H1 (cell line): ENCODE results near the gene CTF1. TPM values are rescaled to one million over a fixed set of nuclear protein-coding genes. Genes with fewer than 3 reads are reported as not detected.

Experiments
- CTCF ChIA-PET: fragments of 300-600 bp; sonication (Branson Sonifier 250); formaldehyde crosslinking; loops from one replicate; lab custom pipeline; 2021; ENCODE audit not compliant: partially characterized antibody; lab: Charles Lee
- POLR2A ChIA-PET: fragments of 300-600 bp; sonication (Branson Sonifier 250); formaldehyde crosslinking; loops from one replicate; lab custom pipeline; 2021; ENCODE audit warnings: inconsistent platforms; ENCODE audit not compliant: partially characterized antibody; lab: Charles Lee
- DNase-seq, 2 experiments: peaks; one replicate each; pipeline versions ENCODE4 v3.0.0 to v3.0.0-alpha.2; 2010 to 2022; ENCODE audit warnings: low spot score in 2 of 2, low read depth in 1 of 2, mixed read lengths in 1 of 2
- FAIRE-seq: peaks from 2 replicates; lab custom pipeline; 2011; peaks lifted over from hg19 to GRCh38; lab: Jason Lieb, UNC
- H2AFZ ChIP-seq: 2 replicates; pipeline ENCODE4 v1.8.1; 2012; ENCODE audit warnings: low read length, inconsistent platforms
- H2AK5ac ChIP-seq: 2 replicates; pipeline ENCODE4 v1.6.1; 2013; ENCODE audit warnings: low read depth, low read length
- H2BK120ac ChIP-seq: replicated peaks from 2 replicates; pipeline ENCODE3; 2013; ENCODE audit warnings: low read depth, low read length, inconsistent platforms
- H2BK12ac ChIP-seq: 2 replicates; pipeline ENCODE4 v1.6.1; 2013; ENCODE audit warnings: low read depth, low read length
- H2BK15ac ChIP-seq: 2 replicates; pipeline ENCODE4 v1.6.1; 2013; ENCODE audit warnings: low read length
- H2BK20ac ChIP-seq: 2 replicates; pipeline ENCODE4 v1.6.1; 2013; ENCODE audit warnings: low read length
- H2BK5ac ChIP-seq: 2 replicates; pipeline ENCODE4 v1.6.1; 2013; ENCODE audit warnings: low read depth, low read length
- H3K14ac ChIP-seq: 2 replicates; pipeline ENCODE4 v1.6.1; 2013; ENCODE audit warnings: inconsistent platforms; ENCODE audit not compliant: insufficient read length
- H3K18ac ChIP-seq: 2 replicates; pipeline ENCODE4 v1.6.1; 2013; ENCODE audit warnings: low read length; ENCODE audit errors: extremely low read depth
- H3K23ac ChIP-seq: 2 replicates; pipeline ENCODE4 v1.6.1; 2013; ENCODE audit warnings: inconsistent platforms; ENCODE audit not compliant: insufficient read length
- H3K23me2 ChIP-seq: 2 replicates; pipeline ENCODE4 v1.6.1; 2013; ENCODE audit warnings: low read depth, low read length
- H3K27ac ChIP-seq: 2 replicates; pipeline ENCODE4 v1.6.1; 2011; ENCODE audit warnings: low read depth, low read length, inconsistent platforms
- H3K27me3 ChIP-seq, 4 experiments: replicated peaks in 1 of 4; 1 replicate in 1 of 4; 2 replicates in 3 of 4; pipeline versions ENCODE4 v1.6.1 to v1.8.1; 2011 to 2013; ENCODE audit warnings: low read length in 3 of 4, mild to moderate bottlenecking in 3 of 4, inconsistent platforms in 2 of 4, mixed read lengths in 2 of 4, moderate library complexity in 1 of 4; ENCODE audit not compliant: control insufficient read depth in 3 of 4, insufficient read depth in 3 of 4; ENCODE audit errors: extremely low read depth in 1 of 4
- H3K36me3 ChIP-seq, 4 experiments: 2 replicates each; pipeline versions ENCODE4 v1.6.1 to v1.8.1; 2011 to 2013; ENCODE audit warnings: mild to moderate bottlenecking in 4 of 4, low read length in 3 of 4, moderate library complexity in 2 of 4, control low read depth in 1 of 4, inconsistent platforms in 1 of 4; ENCODE audit not compliant: insufficient read depth in 4 of 4, control insufficient read depth in 2 of 4
- H3K4ac ChIP-seq: replicated peaks from 2 replicates; pipeline ENCODE3; 2013; ENCODE audit warnings: low read length, low read depth, mixed read lengths, inconsistent platforms; ENCODE audit not compliant: insufficient read length
- H3K4me1 ChIP-seq, 4 experiments: replicated peaks in 1 of 4; 1 replicate in 1 of 4; 2 replicates in 3 of 4; pipeline versions ENCODE4 v1.6.1 to v1.8.1; 2011 to 2013; ENCODE audit warnings: low read length in 3 of 4, inconsistent platforms in 2 of 4, mixed read lengths in 1 of 4; ENCODE audit not compliant: insufficient read depth in 4 of 4, control insufficient read depth in 3 of 4
- H3K4me2 ChIP-seq, 2 experiments: 2 replicates each; pipeline versions ENCODE4 v1.6.1 to v1.8.1; 2011 to 2013; ENCODE audit warnings: low read depth in 2 of 2, low read length in 2 of 2, control low read depth in 1 of 2, inconsistent platforms in 1 of 2, mild to moderate bottlenecking in 1 of 2; ENCODE audit not compliant: insufficient read depth in 1 of 2
- H3K4me3 ChIP-seq, 4 experiments: fragments of 200-600, 300-600 bp in 1 of 4; sonication (generic), shearing (Covaris generic), sonication (Bioruptor Twin) in 1 of 4; 2 replicates each; pipeline versions ENCODE4 v1.5.1 to v1.8.1; 2011 to 2016; ENCODE audit warnings: low read length in 4 of 4, low read depth in 3 of 4, control low read depth in 2 of 4, inconsistent platforms in 2 of 4, mild to moderate bottlenecking in 2 of 4, mixed read lengths in 1 of 4, moderate library complexity in 1 of 4; ENCODE audit not compliant: insufficient read depth in 2 of 4; ENCODE audit errors: extremely low read depth in 1 of 4
- H3K56ac ChIP-seq: replicated peaks from 2 replicates; pipeline ENCODE3; 2013; ENCODE audit warnings: low read depth, mild to moderate bottlenecking, mixed read lengths, low read length, inconsistent platforms; ENCODE audit not compliant: insufficient read length
- H3K79me1 ChIP-seq: 2 replicates; pipeline ENCODE4 v1.6.1; 2013; ENCODE audit warnings: low read depth, low read length, control low read depth
- H3K79me2 ChIP-seq, 2 experiments: 2 replicates each; pipeline versions ENCODE4 v1.6.1 to v1.8.1; 2012 to 2013; ENCODE audit warnings: low read length in 2 of 2, mild to moderate bottlenecking in 2 of 2, inconsistent platforms in 1 of 2; ENCODE audit not compliant: insufficient read depth in 2 of 2, control insufficient read depth in 1 of 2
- H3K9ac ChIP-seq, 4 experiments: replicated peaks in 1 of 4; 1 replicate in 1 of 4; 2 replicates in 3 of 4; pipeline versions ENCODE4 v1.6.1 to v1.8.1; 2011 to 2013; ENCODE audit warnings: low read depth in 3 of 4, low read length in 3 of 4, control low read depth in 2 of 4, mild to moderate bottlenecking in 2 of 4, moderate library complexity in 2 of 4, inconsistent platforms in 1 of 4; ENCODE audit errors: extremely low read depth in 1 of 4
- H3K9me3 ChIP-seq, 2 experiments: 2 replicates each; pipeline versions ENCODE4 v1.6.1 to v1.8.1; 2012 to 2013; ENCODE audit warnings: mild to moderate bottlenecking in 2 of 2, moderate library complexity in 2 of 2, control low read depth in 1 of 2, inconsistent platforms in 1 of 2, low read depth in 1 of 2, low read length in 1 of 2, mixed read lengths in 1 of 2; ENCODE audit not compliant: insufficient read depth in 2 of 2
- H4K20me1 ChIP-seq, 2 experiments: replicated peaks in 1 of 2; 2 replicates each; pipeline versions ENCODE3 to v1.8.1; 2011 to 2013; ENCODE audit warnings: inconsistent platforms in 2 of 2, low read length in 2 of 2, mild to moderate bottlenecking in 1 of 2; ENCODE audit not compliant: insufficient read depth in 2 of 2, control insufficient read depth in 1 of 2
- H4K5ac ChIP-seq: 2 replicates; pipeline ENCODE4 v1.6.1; 2013; ENCODE audit warnings: low read length, low read depth, mixed read lengths, inconsistent platforms; ENCODE audit not compliant: insufficient read length
- H4K8ac ChIP-seq: 2 replicates; pipeline ENCODE4 v1.8.0; 2013; ENCODE audit warnings: mild to moderate bottlenecking, moderate library complexity, low read length, inconsistent platforms; ENCODE audit not compliant: insufficient read depth; ENCODE audit errors: extremely low read depth
- H4K91ac ChIP-seq: replicated peaks from 2 replicates; pipeline ENCODE3; 2013; ENCODE audit warnings: low read length, mixed read lengths, inconsistent platforms; ENCODE audit not compliant: insufficient read length
- BCL11A ChIP-seq, 2 experiments: IDR thresholded peaks; one replicate each; pipeline ENCODE4 v1.6.1; 2011; ENCODE audit warnings: low read depth in 2 of 2, low read length in 2 of 2, mild to moderate bottlenecking in 2 of 2
- CBX5 ChIP-seq: fragments of 300-800, 300-1000 bp; sonication (generic); IDR thresholded peaks from 2 replicates; pipeline ENCODE4 v1.7.1; 2016; ENCODE audit warnings: antibody characterized with exemption, low read length, low read depth
- EGR1 ChIP-seq: IDR thresholded peaks from 2 replicates; pipeline ENCODE4 v1.6.1; 2011; ENCODE audit warnings: low read depth, low read length, borderline replicate concordance
- GTF2F1 ChIP-seq: IDR thresholded peaks from 2 replicates; pipeline ENCODE4 v1.6.1; 2012; ENCODE audit warnings: low read depth, low read length, improper control_type of control experiment, borderline replicate concordance
- KDM5A ChIP-seq: fragments of 200-600 bp; IDR thresholded peaks from 2 replicates; pipeline ENCODE4 v1.7.1; 2012; ENCODE audit warnings: mild to moderate bottlenecking, low read length, inconsistent platforms, mixed read lengths
- SAP30 ChIP-seq: fragments of 300-600 bp; sonication (generic); IDR thresholded peaks from 2 replicates; pipeline ENCODE4 v1.7.1; 2012; ENCODE audit warnings: low read length, moderate library complexity, mild to moderate bottlenecking, inconsistent platforms; ENCODE audit not compliant: insufficient read depth, insufficient replicate concordance
- SP4 ChIP-seq: IDR thresholded peaks from 2 replicates; pipeline ENCODE4 v1.6.1; 2012; ENCODE audit warnings: low read length, inconsistent platforms
- WGBS, 2 experiments: shearing (Covaris generic) in 1 of 2; methylation state at CpG; one replicate each; pipeline versions ENCODE4 v1.1.6 to v1.1.7; 2013 to 2015; ENCODE audit warnings: low lambda C conversion rate in 2 of 2, mixed read lengths in 2 of 2, inconsistent platforms in 1 of 2, low coverage in 1 of 2, missing lambda C conversion rate in 1 of 2; ENCODE audit not compliant: insufficient replicate concordance in 2 of 2, insufficient coverage in 1 of 2, insufficient read length in 1 of 2; ENCODE audit errors: extremely low coverage in 1 of 2, missing lambda C conversion rate in 1 of 2; 5-methylcytosine and 5-hydroxymethylcytosine counted together
- polyA plus RNA-seq, 7 experiments: library from polyadenylated mRNA; depleted of rRNA in 3 of 7; stranded (reverse) in 5 of 7; unstranded in 2 of 7; fragments of >200 nt in 5 of 7; fragments of 200-250 nt in 2 of 7; gene quantifications; 1 replicate in 5 of 7; 2 replicates in 1 of 7; 4 replicates in 1 of 7; pipeline versions ENCODE4 v1.2.1 to v1.2.3, GENCODE V29; 2011 to 2013; ENCODE audit warnings: missing spikeins in 2 of 7, mixed read lengths in 2 of 7
- total RNA-seq: library from RNA; stranded (reverse); fragmentation: NEBNext Ultra II Directional; extraction: Animal tissue kit (Norgen Biotek cat#: 25700); gene quantifications from 2 replicates; pipeline ENCODE4 v1.2.1, GENCODE V29; 2021

CTF1 gene
- total and polyA plus RNA-seq, 2 of the 8 experiments (the other 6 are each of a cell fraction or from before 2014, with no cell fraction given) = 0.97 to 3.4 TPM

- POLR2A ChIA-PET = interaction anchor here (0.6 to 4.4 kb wide), 11 partner anchors 10 to 250 kb away, joined by 3 to 23 read pairs (median 5); partner anchors contain the start of genes HSD3B7 and KAT8
- Histone ChIP-seq H3K79me1 (no peaks in the 10 kb centered on the region), H3K36me3 (no peaks in the 10 kb centered on the region; a peak in 1 of 8 replicates), H4K20me1 (peaks cover 0 to 11% of the 10 kb centered on the region in 2 experiments), H3K27me3 (no peaks in the 10 kb centered on the region), H4K91ac (peak overlapping the region; percentile 91), H3K9me3 (no peaks in the 10 kb centered on the region), H3K4me1 (peaks cover 0 to 32% (median 22%) of the 10 kb centered on the region in 4 experiments; a peak in 6 of 7 replicates), H3K14ac (no peak overlapping the region), H3K23ac (no peak overlapping the region), H2AFZ (no peak overlapping the region), H3K23me2 (peaks cover 12% of the 10 kb centered on the region), H3K79me2 (no peaks in the 10 kb centered on the region), H3K4me2 (peak overlapping the region; percentile 85 to 95), H3K4ac (peak overlapping the region; percentile 83), H4K5ac (no peak overlapping the region), H3K9ac (no peak overlapping the region), H2BK15ac (peak overlapping the region; percentile 74; the same call in 1 of the 2 replicates), H2BK20ac (no peak overlapping the region), H3K4me3 (peak overlapping the region in 3 of 4 experiments; percentile 64 to 98 (median 70); a peak in 4 of 8 replicates), H2AK5ac (no peak overlapping the region), H3K56ac (no peak overlapping the region), H2BK5ac (peak overlapping the region; percentile 35; the same call in 1 of the 2 replicates), H3K27ac (no peak overlapping the region), H3K18ac (no peak overlapping the region), H4K8ac (no peak overlapping the region; the same call in 1 of the 2 replicates), H2BK120ac (no peak overlapping the region), H2BK12ac (peak overlapping the region; percentile 29; the same call in 1 of the 2 replicates)
- FAIRE-seq = no peak
- no peak for DNase-seq
- 82% methylated on average over 8 of the region's 8 CpGs; no CpG with 5 or more reads in 1 of the 2 experiments for WGBS, 2 experiments
- TF ChIP-seq KDM5A = no peak
- TF ChIP-seq GTF2F1 = no peak
- no peak for TF ChIP-seq SP4
- no peak for TF ChIP-seq SAP30
- TF ChIP-seq EGR1 = no peak
- TF ChIP-seq BCL11A (IDR thresholded peaks at IDR 0.05; ENCODE audit: low read depth in 2 of 2, low read length in 2 of 2) = no peak
- no peak for TF ChIP-seq CBX5
- CTCF ChIA-PET = interaction anchor here (0.9 to 1.7 kb wide), 5 partner anchors 9 to 49 kb away, joined by 3 to 10 read pairs (median 4); partner anchors contain the start of gene HSD3B7
Measured at GRCh38 chr16:30950516-30951065, 54.2 kb downstream of the CTF1 start.
